ENCODE data around the gene BID. TPM values are rescaled to one million over a fixed set of nuclear protein-coding genes. Genes with fewer than 3 reads are reported as not detected.

The BID gene
- total and polyA plus RNA-seq, 2 of the 8 experiments (the other 6 are each of a cell fraction or from before 2014, with no cell fraction given): 39.3 to 114 TPM

GRCh38 chr22:17725500-17725796, 48.8 kb downstream of the BID start (continued):
- TF ChIP-seq TEAD4 (IDR thresholded peaks at IDR 0.05; ENCODE audit: low read depth, low read length): no peak
- TF ChIP-seq KDM5A (IDR thresholded peaks at IDR 0.05; ENCODE audit: low read length): no peak
- no peak for TF ChIP-seq ASH2L (IDR thresholded peaks at IDR 0.05; ENCODE audit: low read length)
